GM10248 (cell line): ENCODE results near the gene BRINP3.

Experiments used
- CTCF ChIA-PET: fragments of 300-600 bp; sonication (Branson Sonifier 250); formaldehyde crosslinking; extraction: SDS; loops from one replicate; lab custom pipeline; 2021; ENCODE audit warnings: antibody characterized with exemption; lab: Yijun Ruan, JAX
- POLR2A ChIA-PET: fragments of 350-650 bp; sonication (Branson Sonifier 250); formaldehyde crosslinking; extraction: SDS; loops from one replicate; lab custom pipeline; 2020; ENCODE audit warnings: antibody characterized with exemption; lab: Yijun Ruan, JAX
- DNase-seq: peaks from one replicate; pipeline ENCODE4 v3.0.0; 2012; ENCODE audit errors: extremely low spot score
- TF ChIP-seq, protein P1 (sequence below): IDR thresholded peaks from 2 replicates; pipeline ENCODE4 v1.5.1; 2012; ENCODE audit warnings: mild to moderate bottlenecking, low read depth; ENCODE audit errors: extremely low read depth, missing control alignments, control extremely low read depth

Gene BRINP3

DNA sequence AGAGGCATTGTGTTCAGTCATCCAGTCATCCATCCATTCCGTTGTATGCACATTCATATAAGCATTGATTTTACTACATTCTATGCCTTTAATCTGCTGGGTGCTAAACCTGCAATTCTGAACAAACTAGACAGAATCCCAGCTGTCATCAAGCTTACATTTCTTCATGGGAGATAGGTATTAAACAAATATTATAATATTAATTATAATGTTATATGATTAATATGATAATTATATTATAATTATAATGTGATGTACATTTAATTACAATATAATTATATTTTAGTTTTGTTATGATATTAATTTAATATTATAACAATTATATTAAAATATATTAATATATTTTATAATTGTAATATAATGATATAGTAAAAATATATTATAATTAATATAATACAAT is 112.4 kb downstream of the BRINP3 start:
- TF ChIP-seq, protein P1, sequence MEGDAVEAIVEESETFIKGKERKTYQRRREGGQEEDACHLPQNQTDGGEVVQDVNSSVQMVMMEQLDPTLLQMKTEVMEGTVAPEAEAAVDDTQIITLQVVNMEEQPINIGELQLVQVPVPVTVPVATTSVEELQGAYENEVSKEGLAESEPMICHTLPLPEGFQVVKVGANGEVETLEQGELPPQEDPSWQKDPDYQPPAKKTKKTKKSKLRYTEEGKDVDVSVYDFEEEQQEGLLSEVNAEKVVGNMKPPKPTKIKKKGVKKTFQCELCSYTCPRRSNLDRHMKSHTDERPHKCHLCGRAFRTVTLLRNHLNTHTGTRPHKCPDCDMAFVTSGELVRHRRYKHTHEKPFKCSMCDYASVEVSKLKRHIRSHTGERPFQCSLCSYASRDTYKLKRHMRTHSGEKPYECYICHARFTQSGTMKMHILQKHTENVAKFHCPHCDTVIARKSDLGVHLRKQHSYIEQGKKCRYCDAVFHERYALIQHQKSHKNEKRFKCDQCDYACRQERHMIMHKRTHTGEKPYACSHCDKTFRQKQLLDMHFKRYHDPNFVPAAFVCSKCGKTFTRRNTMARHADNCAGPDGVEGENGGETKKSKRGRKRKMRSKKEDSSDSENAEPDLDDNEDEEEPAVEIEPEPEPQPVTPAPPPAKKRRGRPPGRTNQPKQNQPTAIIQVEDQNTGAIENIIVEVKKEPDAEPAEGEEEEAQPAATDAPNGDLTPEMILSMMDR, result no peak
- POLR2A ChIA-PET, result no interaction called here
- no peak for DNase-seq
- CTCF ChIA-PET, result interaction anchor here (0.9 to 1.0 kb wide), 2 partner anchors 7 to 27 kb away, joined by 3 to 4 read pairs; no protein-coding TSS in a partner anchor

- POLR2A ChIA-PET, result no interaction called here
- CTCF ChIA-PET, result no interaction called here
- TF ChIP-seq, protein P1, result no peak
- no peak for DNase-seq
Measured at GRCh38 chr1:190353538-190354101, 124.0 kb downstream of the BRINP3 start.

- DNase-seq, result no peak
- TF ChIP-seq, protein P1, result no peak
- ChIA-PET POLR2A (no interaction called here), CTCF (no interaction called here)
Measured at GRCh38 chr1:190344454-190344853, 133.2 kb downstream of the BRINP3 start.

DNA sequence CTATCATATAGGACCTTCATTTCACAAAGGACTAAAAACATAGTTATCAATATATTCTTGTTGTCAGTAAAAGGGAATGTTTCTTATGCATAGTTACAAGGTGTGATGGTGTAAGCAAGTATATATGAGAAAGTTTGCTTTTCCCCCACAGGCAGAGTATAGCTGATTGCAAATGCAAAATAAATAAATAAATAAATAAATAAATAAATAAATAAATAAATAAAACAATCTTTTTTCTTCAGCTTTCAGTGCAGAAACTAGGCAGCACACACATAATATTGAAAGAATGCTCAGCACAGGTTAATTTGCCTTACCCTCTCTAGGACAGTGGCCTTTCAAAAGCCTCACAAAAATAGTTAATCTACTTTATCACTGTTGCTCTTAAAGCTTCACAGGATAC is 138.8 kb downstream of the BRINP3 start:
- POLR2A ChIA-PET, result no interaction called here
- TF ChIP-seq, protein P1, result no peak
- DNase-seq, result no peak
- CTCF ChIA-PET, result no interaction called here

- DNase-seq, result no peak
- TF ChIP-seq, protein P1, result no peak
- CTCF ChIA-PET, result interaction anchor here (0.8 kb wide), 1 partner anchor 11 kb away, joined by 4 read pairs; no protein-coding TSS in a partner anchor
- POLR2A ChIA-PET, result no interaction called here
Measured at GRCh38 chr1:190328871-190329270, 148.8 kb downstream of the BRINP3 start.

- DNase-seq, result no peak
- TF ChIP-seq, protein P1, result no peak
- POLR2A ChIA-PET, result no interaction called here
- CTCF ChIA-PET, result no interaction called here
Measured at GRCh38 chr1:190328361-190328760, 149.3 kb downstream of the BRINP3 start.

DNA sequence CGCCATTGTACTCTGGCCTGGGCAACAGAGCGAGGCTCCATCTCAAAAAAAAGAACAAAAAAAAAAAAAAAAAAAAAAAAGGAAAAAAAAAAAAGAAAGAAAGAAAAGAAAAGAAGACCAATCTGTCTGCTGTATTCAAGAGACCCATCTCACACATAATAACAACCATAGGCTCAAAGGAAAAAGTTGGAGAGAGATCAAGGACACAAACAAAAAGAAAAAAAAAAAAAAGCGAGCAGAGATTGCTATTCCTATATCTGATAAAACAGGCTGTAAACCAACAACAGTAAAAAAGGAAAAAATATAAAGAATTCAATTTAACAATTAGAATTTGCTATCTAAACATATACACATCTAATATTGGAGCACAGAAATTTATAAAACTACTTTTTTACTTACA is 150.4 kb downstream of the BRINP3 start:
- CTCF ChIA-PET, result no interaction called here
- no peak for DNase-seq
- POLR2A ChIA-PET, result no interaction called here
- TF ChIP-seq, protein P1, result no peak
